ENCODE data around the gene TOMM34.

The TOMM34 gene

GRCh38 chr20:44961870-44962267 lies 1.7 kb upstream of the TOMM34 start:
- no peak for DNase-seq

GRCh38 chr20:44961011-44961869 lies 1.0 kb upstream of the TOMM34 start:
- no peak for DNase-seq

GRCh38 chr20:44959638-44960102 lies 527 bp downstream of the TOMM34 start:
- DNase-seq, result no peak

- no peak for DNase-seq
These were observed 1.0 kb downstream of the TOMM34 start for GRCh38 chr20:44959082-44959637.

- no peak for DNase-seq
These were observed 1.9 kb downstream of the TOMM34 start for GRCh38 chr20:44958276-44958675.

- no peak for DNase-seq
These were observed 3.8 kb downstream of the TOMM34 start for GRCh38 chr20:44956410-44956809.

GRCh38 chr20:44955270-44955669 lies 4.9 kb downstream of the TOMM34 start:
- DNase-seq, result no peak

GRCh38 chr20:44954211-44954610 lies 6.0 kb downstream of the TOMM34 start:
- DNase-seq, result no peak

- no peak for DNase-seq
These were observed 7.5 kb downstream of the TOMM34 start for GRCh38 chr20:44952731-44953130.

- DNase-seq, result no peak
These were observed 9.8 kb downstream of the TOMM34 start for GRCh38 chr20:44950368-44950767.

- no peak for DNase-seq
These were observed 11.7 kb downstream of the TOMM34 start for GRCh38 chr20:44948513-44948912.

GRCh38 chr20:44948107-44948506 lies 12.1 kb downstream of the TOMM34 start:
- DNase-seq, result no peak

GRCh38 chr20:44946271-44946852 lies 13.8 kb downstream of the TOMM34 start:
- no peak for DNase-seq

- no peak for DNase-seq
These were observed 14.9 kb downstream of the TOMM34 start for GRCh38 chr20:44945261-44945660.

- DNase-seq, result no peak
These were observed 16.4 kb downstream of the TOMM34 start for GRCh38 chr20:44943828-44944227.

- DNase-seq, result no peak
These were observed 17.8 kb downstream of the TOMM34 start for GRCh38 chr20:44942264-44942973.

- no peak for DNase-seq
These were observed 19.0 kb downstream of the TOMM34 start for GRCh38 chr20:44941120-44941691.

- no peak for DNase-seq
These were observed 21.6 kb downstream of the TOMM34 start for GRCh38 chr20:44938637-44939036.

- no peak for DNase-seq
These were observed 23.7 kb downstream of the TOMM34 start for GRCh38 chr20:44936510-44936909.

GRCh38 chr20:44932916-44933315 lies 27.3 kb downstream of the TOMM34 start:
- no peak for DNase-seq

GRCh38 chr20:44931911-44932310 lies 28.3 kb downstream of the TOMM34 start:
- DNase-seq, result no peak

GRCh38 chr20:44930517-44931168 lies 29.6 kb downstream of the TOMM34 start:
- DNase-seq, result no peak

GRCh38 chr20:44928595-44928994 lies 31.6 kb downstream of the TOMM34 start:
- DNase-seq, result no peak

All from GOT3 (cell line).